ENCODE measurements around the gene CLIP3. TPM values are rescaled to one million over a fixed set of nuclear protein-coding genes. Genes with fewer than 3 reads are reported as not detected.

Gene CLIP3
- total and polyA plus RNA-seq, 9 of the 15 experiments (the other 6 are each of a cell fraction or from before 2014, with no cell fraction given), result 0.01 to 0.50 (median 0.15) TPM; not detected in 1

DNA sequence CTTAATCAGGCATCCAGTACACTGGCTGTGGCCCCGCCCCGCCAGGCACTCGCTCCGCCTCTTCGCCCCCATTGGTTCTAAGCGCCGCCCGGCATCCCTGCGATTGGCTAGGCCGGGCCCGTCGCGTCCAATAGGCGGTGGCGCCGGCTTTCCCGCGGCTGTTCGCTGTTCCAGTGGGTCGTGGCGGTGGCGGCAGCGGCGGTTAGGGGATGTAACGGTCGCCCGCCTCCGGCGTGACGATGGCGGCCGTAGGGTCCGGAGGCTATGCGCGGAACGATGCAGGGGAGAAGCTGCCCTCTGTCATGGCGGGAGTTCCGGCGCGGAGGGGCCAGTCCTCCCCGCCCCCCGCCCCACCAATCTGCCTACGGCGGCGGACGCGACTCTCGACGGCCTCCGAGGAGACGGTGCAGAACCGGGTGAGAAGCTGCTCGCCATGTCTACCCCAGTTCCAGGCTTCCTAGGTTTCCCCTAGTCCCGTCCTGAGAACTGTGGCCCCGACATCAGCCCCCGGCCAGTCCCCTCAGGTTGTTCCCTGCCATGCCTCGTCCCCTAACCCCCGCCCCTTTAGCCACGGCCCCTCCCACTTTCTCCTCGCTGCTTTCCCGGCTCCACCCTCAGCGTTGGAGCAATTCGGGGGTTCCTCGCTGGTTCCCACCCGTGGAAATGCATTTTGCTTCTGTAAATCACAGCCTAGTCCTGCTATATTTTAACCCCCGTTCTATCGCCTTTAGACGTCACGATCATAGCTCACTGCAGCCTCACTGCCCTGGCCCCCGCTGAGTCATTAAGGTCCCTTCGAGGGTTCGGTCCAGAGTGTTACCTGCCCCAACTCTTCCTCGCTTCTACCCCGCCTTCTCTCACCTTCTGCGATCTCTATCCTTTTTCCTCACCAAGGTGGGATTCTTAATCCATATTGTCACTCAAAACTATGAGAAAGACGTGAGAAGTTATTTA, 22.3 kb upstream of the CLIP3 start, which contains the start of gene WDR62 (continued):
- TF ChIP-seq ZNF175 (CRISPR knock-in tag; IDR thresholded peaks at IDR 0.05; ENCODE audit: low read depth) (no peak), PHF8 (IDR thresholded peaks at IDR 0.05; ENCODE audit: borderline replicate concordance, low read length) (peak; percentile 71; the same call in 1 of the 2 replicates), KLF10 (CRISPR knock-in tag; IDR thresholded peaks at IDR 0.05) (no peak), RNF2 (IDR thresholded peaks at IDR 0.05) (peak; percentile 49), MAX (CRISPR knock-in tag; IDR thresholded peaks at IDR 0.05) (no peak), PTRF (tag; IDR thresholded peaks at IDR 0.05) (no peak), HCFC1 (IDR thresholded peaks at IDR 0.05; ENCODE audit: low read depth, low read length) (no peak), FUS (optimal IDR thresholded peaks at IDR 0.05; ENCODE audit: low read depth, low read length) (no peak), SMC3 (conservative IDR thresholded peaks at IDR 0.05; ENCODE audit: insufficient read depth, low read depth, low read length) (no peak), ZNF318 (IDR thresholded peaks at IDR 0.05; ENCODE audit: borderline replicate concordance in 1 of 2, low read depth in 1 of 2) (no peak), SOX6 (IDR thresholded peaks at IDR 0.05) (no peak), MIER1 (IDR thresholded peaks at IDR 0.05; ENCODE audit: low read depth) (no peak), JUND (IDR thresholded peaks at IDR 0.05; ENCODE audit: borderline replicate concordance, low read depth, low read length) (no peak), JUND (tag; IDR thresholded peaks at IDR 0.05; ENCODE audit: borderline replicate concordance, low read depth, low read length) (no peak), MAZ (CRISPR knock-in tag; conservative IDR thresholded peaks at IDR 0.05 in 1 of 2, IDR thresholded peaks at IDR 0.05 in 1 of 2) (peak; percentile 29 to 33; a peak in 2 of 4 replicates), RBM39 (optimal IDR thresholded peaks at IDR 0.05; ENCODE audit: low read depth, low read length) (no peak), ZZZ3 (IDR thresholded peaks at IDR 0.05) (0 out of 2 replicates have a peak, but pooled peaks have one; percentile 23)
- TF ChIP-seq, protein P1, sequence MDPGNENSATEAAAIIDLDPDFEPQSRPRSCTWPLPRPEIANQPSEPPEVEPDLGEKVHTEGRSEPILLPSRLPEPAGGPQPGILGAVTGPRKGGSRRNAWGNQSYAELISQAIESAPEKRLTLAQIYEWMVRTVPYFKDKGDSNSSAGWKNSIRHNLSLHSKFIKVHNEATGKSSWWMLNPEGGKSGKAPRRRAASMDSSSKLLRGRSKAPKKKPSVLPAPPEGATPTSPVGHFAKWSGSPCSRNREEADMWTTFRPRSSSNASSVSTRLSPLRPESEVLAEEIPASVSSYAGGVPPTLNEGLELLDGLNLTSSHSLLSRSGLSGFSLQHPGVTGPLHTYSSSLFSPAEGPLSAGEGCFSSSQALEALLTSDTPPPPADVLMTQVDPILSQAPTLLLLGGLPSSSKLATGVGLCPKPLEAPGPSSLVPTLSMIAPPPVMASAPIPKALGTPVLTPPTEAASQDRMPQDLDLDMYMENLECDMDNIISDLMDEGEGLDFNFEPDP (CRISPR knock-in tag; IDR thresholded peaks at IDR 0.05), result no peak

Measured in K562 (cell line).